K562 (cell line): ENCODE data around the gene PRCP.
"Not testable (repeated sequence)": the region's sequence is repeated elsewhere in the genome, so short reads cannot be mapped to it uniquely, and the experiment has no call there.

ENCODE experiments used
- ILF3 ChIP-seq: fragments of 450-650 bp; IDR thresholded peaks from 2 replicates; pipeline ENCODE4 v1.6.1; 2018; ENCODE audit warnings: antibody characterized with exemption, mild to moderate bottlenecking, moderate library complexity, borderline replicate concordance
- SFPQ ChIP-seq: fragments of 200-400 bp; formaldehyde crosslinking; IDR thresholded peaks from 2 replicates; pipeline ENCODE4 v1.6.1; 2017; ENCODE audit warnings: mild to moderate bottlenecking, low read depth, low read length, moderate library complexity
- XRCC5 ChIP-seq: fragments of 200-400 bp; formaldehyde crosslinking; IDR thresholded peaks from 2 replicates; pipeline ENCODE4 v1.6.1; 2017; ENCODE audit warnings: low read depth, mild to moderate bottlenecking, low read length
- TF ChIP-seq, protein P1 (sequence below), 2 experiments: fragments of 450-650 bp in 1 of 2; sonication (generic) in 1 of 2; formaldehyde crosslinking in 1 of 2; IDR thresholded peaks in 1 of 2; conservative IDR thresholded peaks in 1 of 2; 2 replicates each; pipeline versions ENCODE4 v1.6.1 to v1.8.1; 2016 to 2023; ENCODE audit warnings: mild to moderate bottlenecking in 2 of 2, moderate library complexity in 2 of 2, inconsistent platforms in 1 of 2, missing genetic modification reagents in 1 of 2

- TF ChIP-seq XRCC5, SFPQ, ILF3: not testable (repeated sequence)
- TF ChIP-seq, protein P1, sequence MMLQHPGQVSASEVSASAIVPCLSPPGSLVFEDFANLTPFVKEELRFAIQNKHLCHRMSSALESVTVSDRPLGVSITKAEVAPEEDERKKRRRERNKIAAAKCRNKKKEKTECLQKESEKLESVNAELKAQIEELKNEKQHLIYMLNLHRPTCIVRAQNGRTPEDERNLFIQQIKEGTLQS (IDR thresholded peaks at IDR 0.05): not testable (repeated sequence)
- TF ChIP-seq, protein P1 (CRISPR knock-in tag; conservative IDR thresholded peaks at IDR 0.05): not testable (repeated sequence)
Measured at GRCh38 chr11:82920227-82920626, 20.0 kb upstream of the PRCP start.
